HepG2 (cell line): ENCODE results near the gene AHRR. TPM values are rescaled to one million over a fixed set of nuclear protein-coding genes. Genes with fewer than 3 reads are reported as not detected.
A peak's percentile ranks its signal among the peaks of the same experiment; 100 is the strongest.

Experiments used
- ARNT ChIP-seq: fragments of 450-650 bp; IDR thresholded peaks from 2 replicates; pipeline ENCODE4 v1.6.1; 2017
- ATF5 ChIP-seq: sonication (generic); formaldehyde crosslinking; IDR thresholded peaks from 2 replicates; pipeline ENCODE4 v1.4.0; 2020; ENCODE audit warnings: mild to moderate bottlenecking, low read depth, missing genetic modification reagents
- CHD4 ChIP-seq: fragments of 200-600 bp; sonication (generic); IDR thresholded peaks from 2 replicates; pipeline ENCODE4 v1.7.0; 2017; ENCODE audit warnings: mild to moderate bottlenecking, low read length, borderline replicate concordance
- GRHL1 ChIP-seq: sonication (generic); formaldehyde crosslinking; conservative IDR thresholded peaks from 2 replicates; pipeline ENCODE4 v1.8.0; 2022; ENCODE audit warnings: missing genetic modification reagents
- HNRNPL ChIP-seq: fragments of 200-400 bp; formaldehyde crosslinking; IDR thresholded peaks from 2 replicates; pipeline ENCODE4 v1.6.1; 2017; ENCODE audit warnings: mild to moderate bottlenecking, low read depth, low read length
- NR2F1 ChIP-seq, 2 experiments: fragments of 450-650 bp in 1 of 2; formaldehyde crosslinking in 1 of 2; IDR thresholded peaks; 2 replicates each; pipeline versions ENCODE4 v1.5.0 to v1.6.1; 2016 to 2020; ENCODE audit warnings: mild to moderate bottlenecking in 1 of 2, missing compliant biosample characterization in 1 of 2, missing genetic modification reagents in 1 of 2, moderate library complexity in 1 of 2
- PHF20 ChIP-seq: sonication (generic); formaldehyde crosslinking; IDR thresholded peaks from 2 replicates; pipeline ENCODE4 v1.5.0; 2020; ENCODE audit warnings: mild to moderate bottlenecking, missing genetic modification reagents
- POLR2A ChIP-seq, 2 experiments: IDR thresholded peaks; 2 replicates each; pipeline ENCODE4 v1.6.1; 2011; ENCODE audit warnings: low read depth in 2 of 2, low read length in 2 of 2, mild to moderate bottlenecking in 1 of 2, moderate library complexity in 1 of 2; ENCODE audit not compliant: insufficient read depth in 1 of 2
- RAD51 ChIP-seq: fragments of 450-650 bp; IDR thresholded peaks from 2 replicates; pipeline ENCODE4 v1.6.1; 2016; ENCODE audit warnings: borderline replicate concordance
- REPIN1 ChIP-seq: sonication (generic); formaldehyde crosslinking; IDR thresholded peaks from 2 replicates; pipeline ENCODE4 v1.8.0; 2022; ENCODE audit warnings: missing genetic modification reagents, low read depth, mild to moderate bottlenecking, borderline replicate concordance
- SP1 ChIP-seq, 2 experiments: fragments of 450-650 bp in 1 of 2; sonication (generic) in 1 of 2; formaldehyde crosslinking in 1 of 2; IDR thresholded peaks; 2 replicates each; pipeline versions ENCODE4 v1.4.0 to v1.6.1; 2016 to 2020; ENCODE audit warnings: missing genetic modification reagents in 1 of 2
- SPEN ChIP-seq: sonication (generic); formaldehyde crosslinking; IDR thresholded peaks from 2 replicates; pipeline ENCODE4 v1.5.1; 2020; ENCODE audit warnings: low read depth, mild to moderate bottlenecking, missing genetic modification reagents
- TRIM24 ChIP-seq: sonication (generic); formaldehyde crosslinking; IDR thresholded peaks from 2 replicates; pipeline ENCODE4 v1.8.0; 2022; ENCODE audit warnings: mild to moderate bottlenecking, missing genetic modification reagents
- UBTF ChIP-seq: sonication (generic); formaldehyde crosslinking; IDR thresholded peaks from 2 replicates; pipeline ENCODE4 v1.4.0; 2020; ENCODE audit warnings: mild to moderate bottlenecking, missing genetic modification reagents
- ZBTB1 ChIP-seq: sonication (generic); formaldehyde crosslinking; IDR thresholded peaks from 2 replicates; pipeline ENCODE4 v1.4.0; 2020; ENCODE audit warnings: missing genetic modification reagents, borderline replicate concordance
- ZBTB49 ChIP-seq: sonication (generic); formaldehyde crosslinking; IDR thresholded peaks from 2 replicates; pipeline ENCODE4 v1.4.0; 2020; ENCODE audit warnings: missing genetic modification reagents, borderline replicate concordance
- ZNF33B ChIP-seq: sonication (generic); formaldehyde crosslinking; IDR thresholded peaks from 2 replicates; pipeline ENCODE4 v1.5.1; 2020; ENCODE audit warnings: mild to moderate bottlenecking, missing genetic modification reagents
- ZNF687 ChIP-seq: sonication (generic); formaldehyde crosslinking; IDR thresholded peaks from 2 replicates; pipeline ENCODE4 v1.5.1; 2020; ENCODE audit warnings: mild to moderate bottlenecking, missing genetic modification reagents, moderate library complexity
- polyA plus RNA-seq, 8 experiments: library from polyadenylated mRNA; depleted of rRNA in 3 of 8; stranded (reverse) in 7 of 8; unstranded in 1 of 8; fragments of >200 nt; fragmentation: Illumina TruSeq in 4 of 8; extraction: Trizol in 4 of 8; gene quantifications; 2 replicates each; pipeline versions ENCODE4 v1.2.1 to v1.2.3, GENCODE V29; 2011 to 2016; ENCODE audit warnings: low read depth in 4 of 8, missing spikeins in 1 of 8, mixed read lengths in 1 of 8; ENCODE audit not compliant: insufficient read depth in 1 of 8
- total RNA-seq, 5 experiments: library from RNA; depleted of rRNA; stranded (reverse); fragments of >200 nt; fragmentation: Illumina TruSeq; extraction: Trizol; gene quantifications; 2 replicates each; pipeline ENCODE4 v1.2.3, GENCODE V29; 2016; ENCODE audit warnings: low read depth in 1 of 5

Gene AHRR
- total and polyA plus RNA-seq, 2 of the 13 experiments (the other 11 are each of a cell fraction or from before 2014, with no cell fraction given): 0.28 to 0.35 TPM

GRCh38 chr5:415928-416635, 94.6 kb downstream of the AHRR start (continued):
- TF ChIP-seq ZBTB49: no peak
- TF ChIP-seq ATF5 (CRISPR knock-in tag): no peak
- TF ChIP-seq SPEN: 0 out of 2 replicates have a peak, but pooled peaks have one; percentile 28
- TF ChIP-seq CHD4: no peak
- TF ChIP-seq ZNF33B: no peak
- no peak for TF ChIP-seq ZBTB1 (CRISPR knock-in tag)
- TF ChIP-seq HNRNPL: no peak
- no peak for TF ChIP-seq GRHL1 (CRISPR knock-in tag)
- TF ChIP-seq TRIM24 (CRISPR knock-in tag): no peak
- TF ChIP-seq NR2F1 (CRISPR knock-in tag; IDR thresholded peaks at IDR 0.05): no peak
- peak; percentile 71 for TF ChIP-seq ZNF687
- no peak for TF ChIP-seq UBTF (CRISPR knock-in tag)
- TF ChIP-seq POLR2A (IDR thresholded peaks at IDR 0.05; ENCODE audit: insufficient read depth in 1 of 2, low read depth in 2 of 2, low read length in 2 of 2): no peak
- TF ChIP-seq RAD51: peak; percentile 64; the same call in 1 of the 2 replicates
- TF ChIP-seq REPIN1: no peak
- TF ChIP-seq SP1 (IDR thresholded peaks at IDR 0.05): no peak
- no peak for TF ChIP-seq SP1 (CRISPR knock-in tag; IDR thresholded peaks at IDR 0.05)
- no peak for TF ChIP-seq ARNT
- TF ChIP-seq PHF20 (CRISPR knock-in tag): 0 out of 2 replicates have a peak, but pooled peaks have one; percentile 39
